Esophagus (tissue), 2 donors: Measurements from ENCODE around the gene GRK4. TPM values are rescaled to one million over a fixed set of nuclear protein-coding genes. Genes with fewer than 3 reads are reported as not detected.

Experiments
- H3K27ac ChIP-seq, 2 donors: one replicate each; pipeline ENCODE4 v1.5.1; 2013; ENCODE audit warnings: low read depth in 2 of 2, mild to moderate bottlenecking in 2 of 2, inconsistent platforms in 1 of 2, low read length in 1 of 2, moderate library complexity in 1 of 2
- H3K27me3 ChIP-seq, 2 donors: one replicate each; pipeline ENCODE4 v1.6.1; 2013; ENCODE audit warnings: low read length in 2 of 2, control low read depth in 1 of 2, mild to moderate bottlenecking in 1 of 2; ENCODE audit not compliant: insufficient read depth in 2 of 2, control insufficient read depth in 1 of 2
- H3K36me3 ChIP-seq, 2 donors: one replicate each; pipeline ENCODE4 v1.6.1; 2013; ENCODE audit warnings: low read length in 1 of 2; ENCODE audit not compliant: control insufficient read depth in 2 of 2, insufficient read depth in 2 of 2
- H3K4me1 ChIP-seq, 2 donors: one replicate each; pipeline ENCODE4 v1.6.1; 2013; ENCODE audit warnings: low read length in 1 of 2; ENCODE audit not compliant: control insufficient read depth in 2 of 2, insufficient read depth in 2 of 2
- H3K4me3 ChIP-seq, 2 donors: one replicate each; pipeline ENCODE4 v1.5.1; 2013; ENCODE audit warnings: low read length in 2 of 2, mild to moderate bottlenecking in 2 of 2, low read depth in 1 of 2, moderate library complexity in 1 of 2
- H3K9me3 ChIP-seq, 2 donors: one replicate each; pipeline ENCODE4 v1.6.1; 2013; ENCODE audit warnings: mild to moderate bottlenecking in 2 of 2, low read depth in 1 of 2, low read length in 1 of 2, moderate library complexity in 1 of 2; ENCODE audit not compliant: control insufficient read depth in 2 of 2, insufficient read depth in 1 of 2
- WGBS, 2 donors: extraction: QIAGEN DNeasy Blood & Tissue Kit; methylation state at CpG; one replicate each; pipeline ENCODE4 v1.1.7; 2013; 5-methylcytosine and 5-hydroxymethylcytosine counted together
- polyA plus RNA-seq, 2 donors: library from polyadenylated mRNA; stranded (reverse); fragments of 200-250 nt; gene quantifications; one replicate each; pipeline ENCODE4 v1.2.3, GENCODE V29; 2013
- donor health status: healthy with polysubstance abuse.
- donor health status: Bipolar disorder and iron deficiency.

GRK4 gene
- polyA plus RNA-seq, 2 donors = 1.2 to 1.7 TPM

DNA sequence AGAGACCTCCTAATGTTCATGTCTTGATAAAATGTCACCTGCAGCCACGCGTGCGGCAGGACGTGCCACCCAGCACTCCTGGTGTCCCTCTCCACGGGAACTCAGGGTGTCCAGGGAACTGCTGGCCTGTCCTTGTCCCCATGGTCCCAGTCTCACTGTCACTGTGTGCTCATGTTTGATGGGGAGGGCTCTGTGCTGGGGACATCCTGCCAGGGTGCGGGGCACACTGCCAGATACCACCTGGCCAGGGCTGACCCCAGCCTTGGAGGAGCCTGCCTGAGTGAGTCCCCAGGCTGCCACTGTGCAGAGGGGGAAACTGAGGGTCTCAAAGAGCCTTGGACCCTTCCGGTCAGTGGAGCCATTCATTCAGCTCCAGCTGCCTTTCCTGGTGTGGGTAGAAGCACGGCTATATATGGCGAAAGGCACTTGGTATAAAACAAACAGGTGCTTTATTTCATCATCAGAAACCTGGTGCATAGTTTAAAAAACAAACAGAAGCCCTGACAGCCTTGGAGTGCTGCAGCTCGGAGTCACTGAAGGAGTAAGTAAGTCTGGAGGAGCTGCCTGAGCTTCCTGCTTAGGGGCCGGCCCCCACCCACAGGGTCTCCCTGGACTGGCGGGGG, 33.1 kb upstream of the GRK4 start:
- Histone ChIP-seq H3K9me3 (no peaks in the 10 kb centered on the region), H3K27ac (no peak overlapping the region), H3K27me3 (no peaks in the 10 kb centered on the region), H3K36me3 (peaks cover 14 to 54% of the 10 kb centered on the region in 2 donors), H3K4me1 (peaks cover 0 to 6% of the 10 kb centered on the region in 2 donors), H3K4me3 (no peak overlapping the region)
- 78 to 84% methylated on average over 12 of the region's 12 CpGs for WGBS, 2 donors

DNA sequence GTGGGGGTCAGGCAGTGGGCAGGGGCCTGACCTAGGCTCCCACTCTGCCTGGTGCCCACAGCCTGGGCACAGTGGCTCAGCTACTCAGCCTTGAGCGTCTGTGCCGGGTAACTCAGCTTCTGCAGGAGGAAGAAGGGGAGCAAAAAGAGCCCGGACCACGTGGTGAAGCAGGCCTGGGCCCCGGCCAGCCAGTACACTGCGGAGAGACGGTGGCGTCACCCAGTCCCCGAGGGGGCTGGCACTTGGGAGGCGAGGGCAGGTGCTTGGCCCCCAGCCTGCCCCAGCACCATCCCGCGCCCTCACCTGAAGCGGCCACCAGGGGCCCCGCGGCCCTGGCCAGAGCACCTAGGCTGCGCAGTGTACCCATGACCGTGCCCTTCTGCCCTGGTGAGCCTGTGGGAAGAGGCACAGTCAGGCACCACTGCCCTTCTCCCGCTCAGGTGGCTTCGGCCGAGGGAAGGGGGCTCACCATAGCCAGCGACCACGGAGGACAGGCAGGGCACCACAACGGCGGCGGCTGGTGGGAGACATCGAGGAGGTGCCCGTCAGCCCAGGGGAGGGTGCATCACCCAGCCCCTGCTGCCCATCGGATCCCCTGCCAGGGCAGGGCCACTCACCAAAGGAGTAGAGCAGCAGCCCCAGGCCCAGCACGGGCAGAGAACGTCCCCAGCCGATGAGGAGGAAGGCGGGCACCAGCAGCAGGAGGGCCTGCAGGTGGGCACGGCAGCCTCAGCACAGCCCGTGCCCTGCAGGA, 32.4 kb upstream of the GRK4 start:
- Histone ChIP-seq H3K36me3 (peaks cover 14 to 48% of the 10 kb centered on the region in 2 donors), H3K4me1 (peaks cover 0 to 12% of the 10 kb centered on the region in 2 donors), H3K4me3 (no peak overlapping the region), H3K27me3 (no peaks in the 10 kb centered on the region), H3K9me3 (no peaks in the 10 kb centered on the region), H3K27ac (peak overlapping the region in 1 of 2 donors; percentile 3)
- 71 to 72% methylated on average over 32 to 34 of the region's 34 CpGs for WGBS, 2 donors

DNA sequence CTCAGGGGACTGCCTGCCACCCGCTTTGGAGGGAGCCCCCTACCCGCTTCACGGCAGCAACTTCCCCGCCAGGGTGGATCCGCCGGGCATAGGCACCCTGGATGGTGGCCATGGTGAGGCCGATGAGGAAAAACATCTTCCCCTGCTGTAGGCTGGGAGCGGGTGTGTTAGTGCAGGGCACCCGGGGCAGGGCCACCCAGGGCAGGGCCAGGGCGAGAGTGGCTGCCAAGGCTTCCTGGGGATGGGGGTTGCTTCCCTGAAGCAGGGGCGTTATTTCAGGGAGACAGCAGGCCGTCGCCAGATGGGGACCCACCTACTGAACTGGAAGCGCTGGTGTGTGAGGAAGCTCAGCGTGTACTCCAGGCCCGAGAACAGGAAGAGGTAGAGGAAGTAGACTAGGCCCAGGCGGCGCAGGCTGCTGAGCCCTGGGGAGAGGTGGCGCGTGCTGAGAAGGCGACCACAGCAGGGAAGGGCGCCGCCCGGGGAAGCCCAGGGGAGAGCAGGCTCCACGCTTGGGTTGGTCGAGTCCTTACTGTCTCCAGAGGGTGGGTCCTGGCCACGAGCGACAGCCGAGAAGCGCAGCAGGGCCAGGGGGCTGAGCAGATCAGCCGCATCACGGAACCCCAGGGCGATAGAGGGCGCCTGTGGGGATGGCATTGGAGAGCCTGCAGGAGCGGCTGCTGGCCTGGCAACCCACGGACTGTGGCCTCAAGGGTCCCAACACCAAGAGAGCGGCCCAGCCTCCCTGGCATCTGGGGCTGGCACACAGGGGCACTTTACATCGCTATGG, 31.7 kb upstream of the GRK4 start:
- peaks cover 14 to 41% of the 10 kb centered on the region in 2 donors for H3K36me3 ChIP-seq
- WGBS, 2 donors = 63 to 68% methylated on average over 38 of the region's 38 CpGs
- H3K9me3 ChIP-seq = no peaks in the 10 kb centered on the region
- no peaks in the 10 kb centered on the region for H3K27me3 ChIP-seq
- H3K27ac ChIP-seq = peak overlapping the region; percentile 13 to 47
- H3K4me3 ChIP-seq = no peak overlapping the region
- peaks cover 0 to 16% of the 10 kb centered on the region in 2 donors for H3K4me1 ChIP-seq

DNA sequence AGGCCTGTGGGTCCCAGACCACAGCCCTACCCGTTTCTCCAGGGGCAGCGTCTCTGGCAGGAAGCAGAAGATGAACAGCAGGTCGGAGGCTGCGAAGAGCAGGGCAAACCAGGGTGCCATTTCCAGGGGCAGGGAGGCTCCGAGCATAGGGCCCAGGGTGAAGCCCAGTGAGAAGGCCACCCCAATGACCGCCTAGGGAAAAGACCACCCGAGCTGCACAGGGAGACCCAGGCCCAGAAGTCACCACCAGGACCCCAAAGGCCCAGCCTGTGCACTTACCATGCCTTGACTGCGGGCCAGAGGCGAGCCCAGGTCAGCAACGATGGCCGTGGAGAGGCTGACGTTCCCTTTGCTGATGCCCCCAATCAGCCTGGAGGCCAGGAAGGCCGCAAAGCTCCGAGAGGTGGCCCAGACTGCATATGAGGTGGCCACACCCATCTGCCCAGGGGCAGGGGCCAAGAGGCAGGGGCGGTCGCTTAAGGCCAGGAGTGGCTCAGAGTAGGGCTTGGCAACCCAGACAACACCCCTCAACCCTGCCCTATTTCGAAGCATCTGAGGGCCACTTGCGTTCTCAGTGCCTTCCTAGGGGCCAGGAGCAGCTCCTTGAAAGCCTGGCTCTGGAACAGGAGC, 30.9 kb upstream of the GRK4 start:
- Histone ChIP-seq H3K36me3 (peaks cover 11 to 37% of the 10 kb centered on the region in 2 donors), H3K4me3 (no peak overlapping the region), H3K4me1 (peaks cover 0 to 21% of the 10 kb centered on the region in 2 donors), H3K27me3 (no peaks in the 10 kb centered on the region), H3K9me3 (no peaks in the 10 kb centered on the region), H3K27ac (peak overlapping the region; percentile 71 to 92)
- WGBS, 2 donors = 73 to 82% methylated on average over 18 of the region's 18 CpGs

DNA sequence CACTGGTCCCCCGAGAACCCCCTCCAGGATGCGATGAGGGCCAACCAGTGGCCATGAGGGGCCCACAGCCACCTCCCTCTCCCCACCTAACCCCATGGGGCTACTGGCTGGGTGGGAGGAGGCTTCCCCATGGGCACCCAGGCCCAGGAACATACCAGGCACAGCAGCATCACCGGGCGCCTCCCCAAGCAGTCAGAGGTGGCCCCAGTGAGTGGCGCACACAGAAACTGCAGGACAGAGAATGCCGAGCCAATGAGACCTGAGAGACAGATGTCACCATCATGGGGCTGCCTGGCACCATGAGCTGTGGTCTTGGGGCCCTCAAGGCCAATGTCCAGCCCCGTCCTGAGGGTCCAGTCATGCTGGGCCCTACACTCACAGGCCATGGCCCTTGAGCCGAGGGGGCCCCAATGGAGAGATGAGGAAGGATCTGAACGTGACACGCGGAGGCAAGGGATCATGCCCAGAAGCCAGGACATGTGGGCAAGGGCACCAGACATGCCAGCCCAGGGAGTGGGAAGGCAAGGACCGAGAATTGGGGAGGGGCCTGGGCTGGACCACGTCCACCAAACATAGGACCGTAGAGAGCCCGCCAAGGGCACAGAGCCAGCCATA, 30.3 kb upstream of the GRK4 start:
- H3K4me1 ChIP-seq = peaks cover 0 to 21% of the 10 kb centered on the region in 2 donors
- 55 to 61% methylated on average over 14 to 15 of the region's 15 CpGs for WGBS, 2 donors
- H3K9me3 ChIP-seq = no peaks in the 10 kb centered on the region
- H3K4me3 ChIP-seq = peak overlapping the region in 1 of 2 donors; percentile 72
- H3K36me3 ChIP-seq = peaks cover 10 to 35% of the 10 kb centered on the region in 2 donors
- no peaks in the 10 kb centered on the region for H3K27me3 ChIP-seq
- peak overlapping the region; percentile 71 to 92 for H3K27ac ChIP-seq

DNA sequence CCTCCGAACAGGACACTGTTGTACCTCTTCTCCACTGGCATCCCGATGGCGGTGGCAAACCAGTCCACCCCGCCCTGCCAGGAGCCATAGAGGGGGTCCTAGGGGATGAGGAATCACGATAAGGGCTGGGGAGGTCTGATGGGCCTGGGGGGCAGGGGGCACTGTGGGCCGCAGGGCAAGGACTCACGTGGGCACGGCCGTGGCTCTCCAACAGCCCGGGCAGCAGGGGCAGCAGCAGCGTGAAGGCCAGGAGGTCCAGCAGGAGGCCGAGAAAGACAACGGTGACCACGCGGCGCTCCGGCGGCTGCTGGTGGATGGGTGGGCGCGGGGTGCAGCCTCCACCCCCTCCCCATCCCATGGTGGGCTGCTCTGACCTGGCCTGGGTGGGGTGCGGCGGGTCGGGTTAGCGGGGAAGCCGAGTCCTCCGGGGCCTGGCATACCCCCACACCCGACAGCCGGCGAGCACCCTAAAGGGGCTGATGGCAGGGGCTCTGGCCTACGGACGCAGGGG, 29.8 kb upstream of the GRK4 start:
- 17 to 21% methylated on average over 21 to 31 of the region's 31 CpGs for WGBS, 2 donors
- no peaks in the 10 kb centered on the region for H3K27me3 ChIP-seq
- H3K4me3 ChIP-seq = peak overlapping the region; percentile 44 to 72
- peaks cover 6 to 32% of the 10 kb centered on the region in 2 donors for H3K36me3 ChIP-seq
- peak overlapping the region; percentile 71 to 92 for H3K27ac ChIP-seq
- H3K9me3 ChIP-seq = no peaks in the 10 kb centered on the region
- H3K4me1 ChIP-seq = peaks cover 0 to 21% of the 10 kb centered on the region in 2 donors

DNA sequence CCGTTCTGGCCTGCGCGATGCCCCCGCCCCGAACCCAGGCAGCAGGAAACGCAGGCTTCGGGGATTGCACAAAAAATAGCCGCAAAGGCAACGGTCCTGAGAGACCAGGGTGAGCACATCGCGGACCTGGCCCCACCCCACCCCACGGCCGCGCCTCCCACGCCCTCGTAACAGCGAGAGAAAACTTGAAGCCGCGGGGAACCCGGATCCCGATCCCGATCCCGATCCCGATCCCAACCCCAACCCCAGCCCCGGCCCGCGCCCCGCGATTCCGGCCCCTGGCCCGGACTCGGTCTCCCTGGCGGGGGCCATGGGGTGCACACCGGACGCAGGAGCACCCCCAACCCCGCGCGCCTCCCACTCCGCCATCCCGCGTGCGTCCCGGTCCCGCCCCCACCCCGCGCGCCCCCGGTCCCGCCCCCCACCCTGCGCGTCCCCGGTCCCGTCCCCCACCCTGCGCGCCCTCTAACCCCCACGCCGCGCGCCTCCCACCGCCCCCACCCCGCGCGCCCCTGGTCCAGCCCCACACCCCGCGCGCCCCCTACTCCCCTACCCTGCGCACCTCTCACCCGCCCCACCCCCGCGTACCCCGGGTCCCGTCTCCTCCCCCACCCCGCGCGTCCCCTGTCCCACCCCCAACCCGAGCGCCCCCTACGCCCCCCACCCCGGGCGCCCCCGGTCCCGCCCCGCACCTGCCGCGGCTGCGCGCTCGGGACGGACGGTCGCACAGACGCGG, 29.1 kb upstream of the GRK4 start:
- Histone ChIP-seq H3K4me1 (peaks cover 0 to 21% of the 10 kb centered on the region in 2 donors), H3K9me3 (no peaks in the 10 kb centered on the region), H3K27me3 (no peaks in the 10 kb centered on the region), H3K36me3 (peaks cover 10 to 34% of the 10 kb centered on the region in 2 donors), H3K27ac (peak overlapping the region; percentile 71 to 92), H3K4me3 (peak overlapping the region; percentile 72 to 85)
- WGBS, 2 donors = 1 to 2% methylated on average over 30 to 89 of the region's 93 CpGs

DNA sequence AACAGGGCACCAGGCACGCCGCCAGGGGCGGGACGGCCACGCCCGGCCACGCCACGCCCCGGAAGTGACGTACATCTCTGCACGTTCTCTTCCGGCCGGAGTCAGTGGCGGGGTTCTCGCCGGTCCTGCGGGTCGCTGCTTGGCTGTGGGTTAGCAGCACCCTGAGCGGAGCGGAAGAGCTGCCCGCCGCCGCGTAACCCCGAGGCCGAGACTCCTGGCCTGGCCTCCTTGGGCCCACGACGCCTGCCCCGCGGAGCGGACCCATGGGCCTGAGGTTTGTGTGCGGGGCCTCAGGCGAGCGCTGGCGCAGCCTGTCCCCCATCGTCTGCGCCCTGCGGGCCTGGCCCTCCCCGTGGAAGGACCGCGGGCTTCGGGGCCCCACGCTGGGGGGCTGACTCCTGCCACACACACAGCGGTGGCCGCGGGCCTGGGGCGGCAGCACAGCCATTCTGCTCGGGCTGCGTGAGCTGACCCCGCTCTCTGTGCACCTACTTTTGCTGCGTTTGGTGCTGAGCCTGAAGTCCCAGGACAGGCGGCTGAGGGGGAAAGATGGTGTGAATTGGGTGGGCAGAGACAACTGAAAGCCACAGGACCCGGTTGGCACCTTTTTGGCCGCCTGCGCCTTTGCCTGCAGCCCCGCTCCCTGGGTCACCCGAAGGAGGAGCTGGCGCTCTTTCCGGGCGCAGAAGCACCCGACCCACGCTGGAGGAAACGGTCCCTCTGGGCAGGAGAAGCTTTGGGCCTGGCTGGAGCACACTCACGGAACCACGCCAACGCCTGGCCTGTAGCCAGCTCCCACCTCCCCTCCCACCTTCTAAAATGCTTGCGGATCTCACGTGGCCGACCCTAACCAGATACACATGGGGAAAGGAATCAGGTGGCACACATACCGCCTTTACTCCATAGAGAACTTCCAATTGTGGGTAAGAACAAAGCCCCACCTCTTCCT, 28.3 kb upstream of the GRK4 start:
- peak overlapping the region; percentile 72 to 85 for H3K4me3 ChIP-seq
- H3K9me3 ChIP-seq = no peaks in the 10 kb centered on the region
- peaks cover 0 to 21% of the 10 kb centered on the region in 2 donors for H3K4me1 ChIP-seq
- H3K27me3 ChIP-seq = no peaks in the 10 kb centered on the region
- WGBS, 2 donors = 1% methylated on average over 61 to 70 of the region's 70 CpGs
- H3K36me3 ChIP-seq = peaks cover 15 to 36% of the 10 kb centered on the region in 2 donors
- H3K27ac ChIP-seq = peak overlapping the region; percentile 92 to 96
